PFSK-1 (cell line): ENCODE measurements around the gene HHIPL1.

Experiments used
- FOXP2 ChIP-seq: optimal IDR thresholded peaks from 2 replicates; pipeline ENCODE3; 2011; ENCODE audit warnings: borderline replicate concordance, control low read depth, inconsistent platforms; ENCODE audit not compliant: insufficient read depth; ENCODE audit errors: extremely low read length, extremely low read depth
- POLR2AphosphoS5 ChIP-seq: IDR thresholded peaks from 2 replicates; pipeline ENCODE4 v1.6.1; 2012; ENCODE audit warnings: low read depth, mild to moderate bottlenecking, control low read depth, low read length, moderate library complexity
- SIN3A ChIP-seq: IDR thresholded peaks from 2 replicates; pipeline ENCODE4 v1.6.1; 2012; ENCODE audit warnings: mild to moderate bottlenecking, low read length, moderate library complexity, borderline replicate concordance; ENCODE audit not compliant: insufficient read depth
- TAF1 ChIP-seq: IDR thresholded peaks from 2 replicates; pipeline ENCODE4 v1.6.1; 2012; ENCODE audit warnings: low read length, control low read depth, borderline replicate concordance; ENCODE audit not compliant: insufficient read depth
- TF ChIP-seq, protein P1 (sequence below), 2 experiments: IDR thresholded peaks; 2 replicates each; pipeline versions ENCODE4 v1.6.1 to v1.8.0; 2011 to 2012; ENCODE audit warnings: low read depth in 2 of 2, low read length in 2 of 2, control low read depth in 1 of 2, inconsistent platforms in 1 of 2, mild to moderate bottlenecking in 1 of 2, moderate library complexity in 1 of 2; ENCODE audit not compliant: insufficient read depth in 1 of 2

HHIPL1 gene

DNA sequence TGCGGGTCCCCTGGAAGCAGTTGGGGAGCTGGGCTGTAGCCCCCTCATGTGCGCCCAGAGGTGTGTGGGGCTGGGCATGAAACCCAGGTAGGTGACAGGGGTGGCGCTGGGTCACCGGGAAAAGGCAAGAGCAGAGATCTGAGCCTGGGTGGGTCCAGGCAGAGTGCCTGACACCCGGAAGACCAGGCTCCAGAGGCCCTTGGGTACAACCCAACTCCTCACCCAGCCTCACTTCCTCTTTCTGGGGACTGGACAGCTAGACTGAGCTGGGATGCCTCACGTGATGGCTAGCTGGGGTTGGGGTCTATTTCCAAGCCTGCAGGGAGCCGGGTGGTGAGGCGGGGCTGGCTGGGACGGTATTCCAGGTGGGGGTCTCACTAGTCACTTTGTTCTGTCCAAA is 22.9 kb downstream of the HHIPL1 start:
- TF ChIP-seq, protein P1, sequence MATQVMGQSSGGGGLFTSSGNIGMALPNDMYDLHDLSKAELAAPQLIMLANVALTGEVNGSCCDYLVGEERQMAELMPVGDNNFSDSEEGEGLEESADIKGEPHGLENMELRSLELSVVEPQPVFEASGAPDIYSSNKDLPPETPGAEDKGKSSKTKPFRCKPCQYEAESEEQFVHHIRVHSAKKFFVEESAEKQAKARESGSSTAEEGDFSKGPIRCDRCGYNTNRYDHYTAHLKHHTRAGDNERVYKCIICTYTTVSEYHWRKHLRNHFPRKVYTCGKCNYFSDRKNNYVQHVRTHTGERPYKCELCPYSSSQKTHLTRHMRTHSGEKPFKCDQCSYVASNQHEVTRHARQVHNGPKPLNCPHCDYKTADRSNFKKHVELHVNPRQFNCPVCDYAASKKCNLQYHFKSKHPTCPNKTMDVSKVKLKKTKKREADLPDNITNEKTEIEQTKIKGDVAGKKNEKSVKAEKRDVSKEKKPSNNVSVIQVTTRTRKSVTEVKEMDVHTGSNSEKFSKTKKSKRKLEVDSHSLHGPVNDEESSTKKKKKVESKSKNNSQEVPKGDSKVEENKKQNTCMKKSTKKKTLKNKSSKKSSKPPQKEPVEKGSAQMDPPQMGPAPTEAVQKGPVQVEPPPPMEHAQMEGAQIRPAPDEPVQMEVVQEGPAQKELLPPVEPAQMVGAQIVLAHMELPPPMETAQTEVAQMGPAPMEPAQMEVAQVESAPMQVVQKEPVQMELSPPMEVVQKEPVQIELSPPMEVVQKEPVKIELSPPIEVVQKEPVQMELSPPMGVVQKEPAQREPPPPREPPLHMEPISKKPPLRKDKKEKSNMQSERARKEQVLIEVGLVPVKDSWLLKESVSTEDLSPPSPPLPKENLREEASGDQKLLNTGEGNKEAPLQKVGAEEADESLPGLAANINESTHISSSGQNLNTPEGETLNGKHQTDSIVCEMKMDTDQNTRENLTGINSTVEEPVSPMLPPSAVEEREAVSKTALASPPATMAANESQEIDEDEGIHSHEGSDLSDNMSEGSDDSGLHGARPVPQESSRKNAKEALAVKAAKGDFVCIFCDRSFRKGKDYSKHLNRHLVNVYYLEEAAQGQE (IDR thresholded peaks at IDR 0.05; ENCODE audit: insufficient read depth in 1 of 2, low read depth in 2 of 2, low read length in 2 of 2) = no peak
- TF ChIP-seq POLR2AphosphoS5 (no peak), SIN3A (no peak), TAF1 (no peak), FOXP2 (no peak)

DNA sequence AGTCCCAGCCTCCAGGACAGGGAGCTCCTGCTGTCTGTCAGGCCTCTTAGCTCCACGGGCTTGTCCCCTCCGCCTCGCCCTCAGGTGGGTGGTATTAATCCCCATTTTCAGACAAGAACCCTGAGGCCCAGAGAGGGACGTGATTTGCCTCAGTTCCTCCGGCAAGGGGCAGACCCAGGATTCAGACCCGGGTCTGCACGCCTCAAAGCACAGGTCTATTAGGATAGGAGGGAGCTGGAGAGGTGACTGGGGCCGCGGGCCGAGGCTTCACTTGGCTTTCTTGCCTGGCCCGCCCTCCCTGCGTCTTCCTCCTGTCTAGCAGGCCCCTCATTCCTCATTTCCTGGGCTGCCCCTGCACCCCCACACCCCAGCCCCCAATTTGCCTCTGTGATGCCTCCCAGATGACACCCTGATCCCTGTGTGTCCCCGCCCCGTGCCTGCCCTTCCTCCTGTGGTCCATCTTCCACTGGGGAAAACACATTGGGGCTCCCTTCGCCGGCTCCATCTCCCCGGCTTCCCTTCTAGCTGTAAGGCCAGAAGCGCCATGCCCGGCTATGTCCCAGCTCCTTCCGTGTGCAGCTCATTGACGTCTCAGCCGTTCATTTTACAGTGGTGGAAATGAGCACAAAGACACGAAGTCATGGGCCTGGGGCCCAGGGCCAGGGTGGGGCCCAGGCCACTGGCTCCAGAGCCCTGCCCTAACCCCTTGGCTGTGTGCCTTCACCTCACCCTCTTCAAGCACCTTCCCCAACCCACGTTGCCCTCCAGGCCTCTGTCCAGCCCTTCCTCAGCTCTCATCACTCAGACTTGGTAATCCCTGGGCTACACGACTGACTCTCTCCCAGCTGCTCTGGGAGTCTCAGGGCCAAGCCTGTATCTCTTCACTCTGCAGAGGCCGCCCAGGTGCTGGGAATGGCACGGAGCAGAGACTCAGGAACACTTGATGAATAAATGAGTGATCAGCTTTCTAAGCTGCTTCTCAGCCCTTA is 23.7 kb downstream of the HHIPL1 start:
- TF ChIP-seq FOXP2 = no peak
- TF ChIP-seq SIN3A = no peak
- TF ChIP-seq, protein P1 (IDR thresholded peaks at IDR 0.05; ENCODE audit: insufficient read depth in 1 of 2, low read depth in 2 of 2, low read length in 2 of 2) = no peak
- no peak for TF ChIP-seq TAF1
- TF ChIP-seq POLR2AphosphoS5 = no peak

DNA sequence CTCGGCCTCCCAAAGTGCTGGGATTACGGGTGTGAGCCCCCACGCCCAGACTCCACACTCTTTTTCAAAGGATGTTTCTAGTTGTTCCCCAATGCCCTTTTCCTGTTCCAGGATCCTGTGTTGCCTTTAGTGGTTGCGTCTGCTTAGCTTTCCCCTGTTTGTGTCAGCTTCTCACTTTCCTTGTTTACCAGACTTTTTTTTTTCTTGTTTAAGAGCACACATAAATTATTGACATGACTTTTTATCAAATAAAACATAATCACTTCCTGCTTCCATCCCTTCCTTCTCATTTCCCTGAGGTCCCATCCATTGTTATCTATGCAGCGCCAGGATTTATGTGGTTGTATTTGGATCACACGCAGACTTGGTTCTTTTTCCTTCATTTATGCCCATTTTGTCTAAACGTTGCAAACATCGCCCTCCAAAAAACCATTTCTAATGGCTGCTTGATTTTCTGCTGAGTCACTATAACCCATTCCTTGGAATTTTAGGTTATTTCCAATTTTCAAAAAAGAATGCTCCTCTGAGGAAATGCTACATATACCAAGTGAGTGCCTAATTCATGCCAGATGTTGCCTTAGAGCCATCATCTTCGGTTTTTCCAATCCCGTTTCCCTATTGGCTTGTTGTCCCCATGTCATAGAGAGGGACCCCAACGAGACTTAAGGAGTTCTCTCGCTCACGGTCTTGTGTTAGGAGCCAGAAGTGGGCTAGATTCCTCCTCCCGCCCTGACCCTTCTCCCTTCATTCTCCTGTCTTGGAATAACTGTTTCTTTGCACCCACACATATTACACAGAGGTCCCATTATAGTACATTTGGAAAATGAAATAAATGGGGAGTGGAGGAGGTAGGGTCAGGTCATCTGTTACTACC is 25.7 kb downstream of the HHIPL1 start:
- TF ChIP-seq SIN3A = no peak
- TF ChIP-seq, protein P1 (IDR thresholded peaks at IDR 0.05; ENCODE audit: insufficient read depth in 1 of 2, low read depth in 2 of 2, low read length in 2 of 2) = no peak
- no peak for TF ChIP-seq POLR2AphosphoS5
- no peak for TF ChIP-seq FOXP2
- TF ChIP-seq TAF1 = no peak

DNA sequence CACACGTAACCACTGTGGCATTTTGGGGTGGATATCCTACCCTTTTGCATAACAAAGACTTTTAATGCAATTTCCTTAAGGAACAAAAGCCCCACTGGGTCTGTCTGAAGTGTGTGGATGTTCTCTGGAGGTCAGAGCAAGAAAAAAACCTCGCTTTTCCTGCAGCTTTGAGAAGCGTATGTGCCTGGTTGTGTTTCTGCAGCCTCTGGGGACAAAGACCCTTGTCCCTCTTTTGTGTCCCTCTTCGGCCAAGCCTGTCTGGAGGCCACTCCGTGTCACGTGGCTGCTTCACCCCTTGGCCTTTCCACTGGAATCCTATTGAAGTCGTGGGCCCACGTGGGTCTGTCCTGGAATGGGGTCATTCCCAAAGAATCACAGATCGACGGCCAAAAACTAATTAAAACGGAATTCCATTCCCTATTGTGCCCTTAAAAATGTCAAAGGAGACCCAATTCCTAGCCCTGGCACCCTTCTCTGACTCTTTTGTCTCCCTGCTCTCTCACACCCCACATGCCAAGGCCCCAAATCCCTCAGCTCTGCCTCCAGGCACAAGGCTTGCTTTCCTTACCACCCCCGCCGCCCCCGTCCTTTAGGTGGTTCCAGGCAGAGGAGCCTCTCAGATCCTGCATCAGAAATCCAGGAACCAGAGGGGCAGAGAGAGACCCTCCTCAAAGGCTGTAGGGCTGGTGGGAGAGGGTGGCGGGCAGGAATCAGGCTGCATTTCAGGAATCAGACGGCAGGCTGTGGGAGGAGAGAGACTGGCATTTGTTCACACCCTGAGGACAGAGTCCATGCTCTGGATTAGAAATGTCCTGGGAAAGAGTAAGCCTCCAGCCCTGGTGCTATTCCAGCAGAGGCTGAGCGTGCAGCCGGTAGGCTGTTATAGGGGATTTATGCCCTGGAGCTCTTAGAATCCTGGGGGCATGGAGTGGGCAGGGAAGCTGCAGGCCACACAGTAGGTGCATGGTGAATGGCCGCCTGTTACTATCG is 26.6 kb downstream of the HHIPL1 start:
- no peak for TF ChIP-seq TAF1
- TF ChIP-seq, protein P1 (IDR thresholded peaks at IDR 0.05; ENCODE audit: insufficient read depth in 1 of 2, low read depth in 2 of 2, low read length in 2 of 2) = no peak
- no peak for TF ChIP-seq SIN3A
- no peak for TF ChIP-seq POLR2AphosphoS5
- TF ChIP-seq FOXP2 = no peak
